SK-N-SH (cell line): Measurements from ENCODE around the gene GTF3C6. TPM values are rescaled to one million over a fixed set of nuclear protein-coding genes. Genes with fewer than 3 reads are reported as not detected.

Experiments used
- CTCF ChIA-PET: fragments of 300-600, 350-600 bp; formaldehyde crosslinking; extraction: SDS; loops from one replicate; lab custom pipeline; 2021; lab: Yijun Ruan, JAX
- POLR2A ChIA-PET: fragments of 350-600 bp; sonication (Branson Sonifier 250); formaldehyde crosslinking; extraction: SDS; loops from one replicate; lab custom pipeline; 2020; ENCODE audit warnings: antibody characterized with exemption, inconsistent platforms; lab: Yijun Ruan, JAX
- DNase-seq: peaks from one replicate; pipeline ENCODE4 v3.0.0; 2012
- H2AFZ ChIP-seq: fragments of 200-600 bp; sonication (generic); 2 replicates; pipeline ENCODE4 v1.8.1; 2016; ENCODE audit warnings: antibody characterized with exemption, mild to moderate bottlenecking, low read depth
- H3F3A ChIP-seq: fragments of 200-600 bp; sonication (generic); replicated peaks from 2 replicates; pipeline ENCODE3; 2016; ENCODE audit warnings: antibody characterized with exemption, mild to moderate bottlenecking; ENCODE audit not compliant: insufficient read depth
- H3K27ac ChIP-seq, 2 experiments: fragments of 200-500 bp in 1 of 2; fragments of 200-600 bp in 1 of 2; sonication (Bioruptor generic) in 1 of 2; sonication (generic), shearing (Covaris generic) in 1 of 2; 2 replicates each; pipeline versions ENCODE4 v1.5.1 to v1.6.1; 2014 to 2016; ENCODE audit warnings: low read depth in 2 of 2, inconsistent platforms in 1 of 2, low read length in 1 of 2, mild to moderate bottlenecking in 1 of 2, mixed read lengths in 1 of 2
- H3K27me3 ChIP-seq: fragments of 200-600 bp; sonication (generic), shearing (Covaris generic); 2 replicates; pipeline ENCODE4 v1.6.1; 2016; ENCODE audit warnings: mixed run types; ENCODE audit not compliant: insufficient read depth
- H3K36me3 ChIP-seq, 2 experiments: fragments of 200-500 bp in 1 of 2; fragments of 200-600 bp in 1 of 2; sonication (Bioruptor generic) in 1 of 2; sonication (generic) in 1 of 2; replicated peaks in 1 of 2; 2 replicates each; pipeline versions ENCODE3 to v1.5.1; 2014 to 2016; ENCODE audit warnings: low read length in 1 of 2, mild to moderate bottlenecking in 1 of 2; ENCODE audit not compliant: insufficient read depth in 2 of 2, control insufficient read depth in 1 of 2
- H3K4me1 ChIP-seq, 2 experiments: fragments of 200-500 bp in 1 of 2; fragments of 200-600 bp in 1 of 2; sonication (Bioruptor generic) in 1 of 2; sonication (generic), shearing (Covaris generic) in 1 of 2; 2 replicates each; pipeline versions ENCODE4 v1.5.1 to v1.6.1; 2014 to 2016; ENCODE audit warnings: low read depth in 1 of 2, low read length in 1 of 2, mixed run types in 1 of 2; ENCODE audit not compliant: insufficient read depth in 2 of 2, control insufficient read depth in 1 of 2
- H3K4me2 ChIP-seq: fragments of 200-600 bp; sonication (generic), shearing (Covaris generic); 2 replicates; pipeline ENCODE4 v1.6.1; 2017; ENCODE audit warnings: mixed run types
- H3K4me3 ChIP-seq, 2 experiments: fragments of 200-500 bp in 1 of 2; fragments of 200-600 bp in 1 of 2; sonication (Bioruptor generic) in 1 of 2; sonication (generic), shearing (Covaris generic) in 1 of 2; 2 replicates each; pipeline versions ENCODE4 v1.5.1 to v1.8.1; 2014 to 2016; ENCODE audit warnings: low read depth in 2 of 2, inconsistent platforms in 1 of 2, low read length in 1 of 2, mild to moderate bottlenecking in 1 of 2, mixed read lengths in 1 of 2, moderate library complexity in 1 of 2
- H3K79me2 ChIP-seq: fragments of 200-600 bp; sonication (generic); 2 replicates; pipeline ENCODE4 v1.8.1; 2017; ENCODE audit warnings: mild to moderate bottlenecking; ENCODE audit not compliant: insufficient read depth
- H3K9ac ChIP-seq: fragments of 200-600 bp; sonication (generic); 2 replicates; pipeline ENCODE4 v1.6.1; 2017; ENCODE audit warnings: mixed run types
- H3K9me2 ChIP-seq: fragments of 200-600 bp; sonication (generic); 2 replicates; pipeline ENCODE4 v1.6.1; 2017; ENCODE audit warnings: mixed run types
- H3K9me3 ChIP-seq: fragments of 200-600 bp; sonication (generic); 2 replicates; pipeline ENCODE4 v1.6.1; 2017; ENCODE audit warnings: mixed run types, mild to moderate bottlenecking, moderate library complexity
- H4K20me1 ChIP-seq: fragments of 200-600 bp; sonication (generic); 2 replicates; pipeline ENCODE4 v1.6.1; 2017; ENCODE audit warnings: mild to moderate bottlenecking, mixed run types; ENCODE audit not compliant: insufficient read depth
- EP300 ChIP-seq, 2 experiments: IDR thresholded peaks; 2 replicates each; pipeline versions ENCODE4 v1.4.0 to v1.6.1; 2012; ENCODE audit warnings: borderline replicate concordance in 1 of 2, low read depth in 1 of 2, low read length in 1 of 2
- FOXJ3 ChIP-seq: sonication (generic); formaldehyde crosslinking; IDR thresholded peaks from 2 replicates; pipeline ENCODE4 v1.5.1; 2020; ENCODE audit warnings: mild to moderate bottlenecking, missing genetic modification reagents
- FOXM1 ChIP-seq: IDR thresholded peaks from 2 replicates; pipeline ENCODE4 v1.4.0; 2012; ENCODE audit warnings: low read depth, mild to moderate bottlenecking
- GABPA ChIP-seq: IDR thresholded peaks from 2 replicates; pipeline ENCODE4 v1.4.0; 2012; ENCODE audit warnings: low read depth, mild to moderate bottlenecking
- IRF3 ChIP-seq: fragments of 150-350 bp; IDR thresholded peaks from 2 replicates; pipeline ENCODE4 v1.6.1; 2016; ENCODE audit warnings: mild to moderate bottlenecking, low read depth, low read length
- JUND ChIP-seq: IDR thresholded peaks from 2 replicates; pipeline ENCODE4 v1.4.0; 2012
- MEF2A ChIP-seq: IDR thresholded peaks from 2 replicates; pipeline ENCODE4 v1.4.0; 2012; ENCODE audit warnings: low read depth, borderline replicate concordance
- MXI1 ChIP-seq: IDR thresholded peaks from 2 replicates; pipeline ENCODE4 v1.6.1; 2012; ENCODE audit warnings: mild to moderate bottlenecking, low read depth, low read length, improper control_type of control experiment
- NFIC ChIP-seq: IDR thresholded peaks from 2 replicates; pipeline ENCODE4 v1.4.0; 2012; ENCODE audit warnings: borderline replicate concordance
- NRF1 ChIP-seq: IDR thresholded peaks from 2 replicates; pipeline ENCODE4 v1.6.1; 2012; ENCODE audit warnings: low read depth, mild to moderate bottlenecking, low read length
- REST ChIP-seq: IDR thresholded peaks from 2 replicates; pipeline ENCODE4 v1.6.1; 2012; ENCODE audit warnings: mild to moderate bottlenecking, low read depth, low read length, moderate library complexity
- RFX5 ChIP-seq: IDR thresholded peaks from 2 replicates; pipeline ENCODE4 v1.6.1; 2012; ENCODE audit warnings: mild to moderate bottlenecking, improper control_type of control experiment, low read length
- RXRA ChIP-seq: IDR thresholded peaks from 2 replicates; pipeline ENCODE4 v1.4.0; 2012; ENCODE audit warnings: low read depth, mild to moderate bottlenecking, borderline replicate concordance
- SMC3 ChIP-seq: IDR thresholded peaks from 2 replicates; pipeline ENCODE4 v1.6.1; 2012; ENCODE audit warnings: low read depth, low read length, improper control_type of control experiment
- ZBTB33 ChIP-seq: IDR thresholded peaks from 2 replicates; pipeline ENCODE4 v1.4.0; 2012; ENCODE audit warnings: low read depth, borderline replicate concordance
- WGBS: methylation state at CpG from one replicate; pipeline ENCODE4 v1.1.6; 2017; ENCODE audit warnings: low lambda C conversion rate; 5-methylcytosine and 5-hydroxymethylcytosine counted together
- polyA plus RNA-seq, 3 experiments: library from polyadenylated mRNA; depleted of rRNA; stranded (reverse); fragments of >200 nt; gene quantifications; 2 replicates each; pipeline ENCODE4 v1.2.3, GENCODE V29; 2012
- TF ChIP-seq, protein P1 (sequence below): IDR thresholded peaks from 2 replicates; pipeline ENCODE4 v1.4.0; 2012; ENCODE audit warnings: low read depth
- TF ChIP-seq, protein P2 (sequence below): fragments of 150-350 bp; IDR thresholded peaks from 2 replicates; pipeline ENCODE4 v1.6.1; 2017; ENCODE audit warnings: antibody characterized with exemption, low read length, low read depth, borderline replicate concordance

Gene GTF3C6
- polyA plus RNA-seq, 1 of the 3 experiments (the other 2 are of a cell fraction), result 38.5 TPM

- DNase-seq, result no peak
- Histone ChIP-seq H3K4me2 (peak overlapping the region; percentile 70), H3K27ac (no peak overlapping the region), H3K4me1 (peaks cover 0 to 4% of the 10 kb centered on the region in 2 experiments; a peak in 1 of 4 replicates), H3K36me3 (peaks cover 7 to 16% of the 10 kb centered on the region in 2 experiments), H2AFZ (no peak overlapping the region), H3K9me2 (no peaks in the 10 kb centered on the region), H3K4me3 (peak overlapping the region; percentile 82 to 91; a peak in 3 of 4 replicates), H3F3A (no peaks in the 10 kb centered on the region), H3K9me3 (no peaks in the 10 kb centered on the region), H4K20me1 (no peaks in the 10 kb centered on the region), H3K27me3 (no peaks in the 10 kb centered on the region), H3K9ac (no peak overlapping the region), H3K79me2 (peaks cover 53% of the 10 kb centered on the region)
- POLR2A ChIA-PET, result interaction anchor here (0.6 kb wide), 1 partner anchor 22 kb away, joined by 4 read pairs; the partner anchor contains the start of gene GTF3C6
- TF ChIP-seq EP300 (IDR thresholded peaks at IDR 0.05; ENCODE audit: borderline replicate concordance in 1 of 2, low read depth in 1 of 2, low read length in 1 of 2), result no peak
- TF ChIP-seq IRF3, result no peak
- TF ChIP-seq RFX5, result no peak
- over 99% methylated on average over 9 of the region's 9 CpGs for WGBS
- CTCF ChIA-PET, result interaction anchor here (0.9 to 1.3 kb wide), 2 partner anchors 10 to 31 kb away, joined by 3 read pairs; no protein-coding TSS in a partner anchor
Observed at GRCh38 chr6:110980648-110981047, 22.1 kb downstream of the GTF3C6 start.

DNA sequence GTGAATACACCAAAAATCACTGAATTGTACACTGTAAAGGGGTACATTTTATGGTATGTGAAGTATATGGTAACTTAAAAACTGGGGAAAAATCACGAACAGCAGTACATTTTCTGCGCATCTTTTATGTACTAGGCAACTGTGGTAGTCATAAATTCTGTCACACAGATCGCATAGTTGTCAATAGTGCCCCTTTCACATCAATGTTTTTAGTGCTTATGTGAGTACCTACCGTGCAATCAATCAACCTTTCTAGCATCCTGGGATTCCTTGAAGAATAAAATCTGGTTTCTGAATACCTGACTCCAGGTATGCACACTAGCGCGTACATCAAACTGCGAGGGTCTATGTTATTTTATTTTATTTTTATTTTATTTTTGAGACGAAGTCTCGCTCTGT is 22.7 kb downstream of the GTF3C6 start:
- Histone ChIP-seq H2AFZ (peak overlapping the region; percentile 99), H3K79me2 (peaks cover 58% of the 10 kb centered on the region), H4K20me1 (no peaks in the 10 kb centered on the region), H3K4me2 (peak overlapping the region; percentile 70), H3K27ac (peak overlapping the region; percentile 9 to 86; a peak in 3 of 4 replicates), H3K9me2 (no peaks in the 10 kb centered on the region), H3K36me3 (peaks cover 11 to 20% of the 10 kb centered on the region in 2 experiments), H3K9me3 (no peaks in the 10 kb centered on the region), H3K9ac (peak overlapping the region; percentile 100), H3K27me3 (no peaks in the 10 kb centered on the region), H3K4me3 (peak overlapping the region; percentile 82 to 91), H3K4me1 (peaks cover 0 to 4% of the 10 kb centered on the region in 2 experiments; a peak in 1 of 4 replicates), H3F3A (no peaks in the 10 kb centered on the region)
- ChIA-PET CTCF (interaction anchor here (1.4 to 2.6 kb wide), 3 partner anchors 8 to 32 kb away, joined by 6 to 12 read pairs (median 6); no protein-coding TSS in a partner anchor), POLR2A (interaction anchor here (0.8 to 2.2 kb wide), 6 partner anchors 10 to 299 kb away, joined by 3 to 18 read pairs (median 6); partner anchors contain the start of genes AMD1 and GTF3C6)
- WGBS, result 13% methylated on average over 9 of the region's 9 CpGs
- no peak for DNase-seq
- no peak for TF ChIP-seq FOXJ3 (CRISPR knock-in tag)
- no peak for TF ChIP-seq EP300 (IDR thresholded peaks at IDR 0.05; ENCODE audit: borderline replicate concordance in 1 of 2, low read depth in 1 of 2, low read length in 1 of 2)
- TF ChIP-seq NFIC, result no peak
- TF ChIP-seq SMC3, result no peak
- TF ChIP-seq NRF1, result no peak
- no peak for TF ChIP-seq MXI1
- no peak for TF ChIP-seq FOXM1
- TF ChIP-seq, protein P1, sequence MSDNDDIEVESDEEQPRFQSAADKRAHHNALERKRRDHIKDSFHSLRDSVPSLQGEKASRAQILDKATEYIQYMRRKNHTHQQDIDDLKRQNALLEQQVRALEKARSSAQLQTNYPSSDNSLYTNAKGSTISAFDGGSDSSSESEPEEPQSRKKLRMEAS, result no peak
- no peak for TF ChIP-seq REST
- TF ChIP-seq JUND, result no peak
- TF ChIP-seq ZBTB33, result no peak
- no peak for TF ChIP-seq RXRA
- TF ChIP-seq GABPA, result no peak
- no peak for TF ChIP-seq IRF3
- TF ChIP-seq, protein P2, sequence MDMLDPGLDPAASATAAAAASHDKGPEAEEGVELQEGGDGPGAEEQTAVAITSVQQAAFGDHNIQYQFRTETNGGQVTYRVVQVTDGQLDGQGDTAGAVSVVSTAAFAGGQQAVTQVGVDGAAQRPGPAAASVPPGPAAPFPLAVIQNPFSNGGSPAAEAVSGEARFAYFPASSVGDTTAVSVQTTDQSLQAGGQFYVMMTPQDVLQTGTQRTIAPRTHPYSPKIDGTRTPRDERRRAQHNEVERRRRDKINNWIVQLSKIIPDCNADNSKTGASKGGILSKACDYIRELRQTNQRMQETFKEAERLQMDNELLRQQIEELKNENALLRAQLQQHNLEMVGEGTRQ, result no peak
- TF ChIP-seq MEF2A, result no peak
